GM10248 (cell line): ENCODE measurements around the gene BRI3.

Experiments used
- CTCF ChIA-PET: fragments of 300-600 bp; sonication (Branson Sonifier 250); formaldehyde crosslinking; extraction: SDS; loops from one replicate; lab custom pipeline; 2021; ENCODE audit warnings: antibody characterized with exemption; lab: Yijun Ruan, JAX
- POLR2A ChIA-PET: fragments of 350-650 bp; sonication (Branson Sonifier 250); formaldehyde crosslinking; extraction: SDS; loops from one replicate; lab custom pipeline; 2020; ENCODE audit warnings: antibody characterized with exemption; lab: Yijun Ruan, JAX
- DNase-seq: peaks from one replicate; pipeline ENCODE4 v3.0.0; 2012; ENCODE audit errors: extremely low spot score
- CTCF ChIP-seq: IDR thresholded peaks from 2 replicates; pipeline ENCODE4 v1.5.1; 2012; ENCODE audit warnings: mild to moderate bottlenecking, low read depth; ENCODE audit errors: extremely low read depth, missing control alignments, control extremely low read depth

The BRI3 gene

GRCh38 chr7:98321301-98321700 is 39.8 kb downstream of the BRI3 start:
- CTCF ChIA-PET, result no interaction called here

GRCh38 chr7:98322331-98323270 is 41.1 kb downstream of the BRI3 start:
- POLR2A ChIA-PET, result no interaction called here
- no peak for DNase-seq
- TF ChIP-seq CTCF, result no peak
- CTCF ChIA-PET, result interaction anchor here (0.9 to 1.4 kb wide), 5 partner anchors 11 to 113 kb away, joined by 3 read pairs; no protein-coding TSS in a partner anchor

More at GRCh38 chr7:98321301-98321700, 39.8 kb downstream of the BRI3 start:
- POLR2A ChIA-PET, result no interaction called here
- no peak for DNase-seq
- TF ChIP-seq CTCF, result no peak

- TF ChIP-seq CTCF, result no peak
- POLR2A ChIA-PET, result no interaction called here
- DNase-seq, result no peak
- CTCF ChIA-PET, result interaction anchor here (0.9 to 1.5 kb wide), 5 partner anchors 9 to 112 kb away, joined by 3 to 5 read pairs (median 3); no protein-coding TSS in a partner anchor
These were observed 42.3 kb downstream of the BRI3 start for GRCh38 chr7:98323597-98324322.

- no peak for DNase-seq
- TF ChIP-seq CTCF, result no peak
- ChIA-PET POLR2A (no interaction called here), CTCF (interaction anchor here (1.0 to 1.5 kb wide), 2 partner anchors 9 to 10 kb away, joined by 3 to 5 read pairs; no protein-coding TSS in a partner anchor)
These were observed 43.3 kb downstream of the BRI3 start for GRCh38 chr7:98324782-98325181.

GRCh38 chr7:98329100-98329790 is 47.8 kb downstream of the BRI3 start:
- CTCF ChIA-PET, result interaction anchor here (0.9 to 1.6 kb wide), 3 partner anchors 11 to 23 kb away, joined by 4 to 6 read pairs (median 5); no protein-coding TSS in a partner anchor
- no peak for TF ChIP-seq CTCF
- no peak for DNase-seq

More at GRCh38 chr7:98329100-98329790, 47.8 kb downstream of the BRI3 start:
- POLR2A ChIA-PET, result no interaction called here
